GM19239 (cell line): ENCODE results near the gene ZNF625.
"Not testable (repeated sequence)": the region's sequence is repeated elsewhere in the genome, so short reads cannot be mapped to it uniquely, and the experiment has no call there.

Source experiments
- DNase-seq: peaks from one replicate; pipeline ENCODE4 v3.0.0; 2011; ENCODE audit warnings: low spot score; ENCODE audit not compliant: insufficient read length
- FAIRE-seq: peaks from 2 replicates; lab custom pipeline; 2011; peaks lifted over from hg19 to GRCh38; lab: Jason Lieb, UNC

Gene ZNF625

DNA sequence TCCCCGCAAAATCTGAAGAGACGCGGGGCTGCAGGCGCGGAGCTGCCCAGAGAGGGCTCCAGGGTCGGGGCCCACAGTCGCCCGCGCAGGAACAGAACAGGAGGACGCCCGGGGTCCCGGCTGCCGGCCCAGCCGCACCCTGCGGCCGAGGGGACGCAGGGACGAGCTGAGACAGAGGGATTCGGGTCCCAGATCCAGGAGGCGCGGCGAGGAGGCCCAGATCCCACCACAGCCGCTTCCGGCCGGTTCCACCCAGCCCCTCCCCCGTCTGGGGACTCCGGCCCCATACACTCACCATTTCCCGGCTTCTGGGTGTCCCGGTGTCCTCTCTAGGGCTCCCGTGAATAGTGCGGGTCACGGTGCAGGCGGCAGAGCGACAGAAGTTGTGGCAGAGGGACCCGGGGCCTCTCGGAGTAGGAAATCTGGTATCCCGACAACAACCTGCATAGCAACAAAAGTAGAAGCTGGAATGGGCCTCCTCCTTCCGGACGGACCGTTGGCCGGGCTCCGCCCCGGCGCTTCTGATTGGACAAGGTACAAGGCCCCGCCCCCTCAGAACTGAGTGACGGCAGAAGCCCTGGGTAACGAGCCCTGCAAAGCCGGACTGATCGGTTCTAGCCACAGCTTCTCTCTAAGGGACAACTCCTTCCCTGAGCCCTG lies 16.5 kb downstream of the ZNF625 start, which contains the start of gene ZNF20:
ZNF20 (minus strand) TSS at position 466 of the 660 bp plus-strand sequence; CDS start at position 298, 168 bp downstream.
- DNase-seq = peak; percentile 85
- FAIRE-seq = no peak

DNA sequence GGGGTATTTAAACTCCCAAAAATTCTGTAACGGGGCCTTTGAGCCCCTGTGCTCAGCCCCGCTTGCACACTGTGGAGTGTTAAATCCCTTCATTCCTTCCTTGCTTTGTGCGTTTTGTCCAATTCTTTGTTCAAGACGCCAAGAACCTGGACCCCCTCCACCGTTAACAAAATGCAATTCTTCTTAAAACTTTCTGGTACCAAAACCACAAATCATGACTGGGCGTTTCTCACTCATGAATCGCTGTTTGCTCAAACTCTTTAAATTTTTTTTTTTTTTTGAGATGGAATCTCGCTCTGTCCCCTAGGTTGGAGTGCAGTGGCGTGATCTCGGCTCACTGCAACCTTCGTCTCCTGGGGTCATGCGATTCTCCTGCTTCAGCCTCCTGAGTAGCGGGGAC lies 17.3 kb downstream of the ZNF625 start:
- no peak for FAIRE-seq

GRCh38 chr19:12137221-12137940 lies 19.2 kb downstream of the ZNF625 start:
- no peak for DNase-seq
- FAIRE-seq = no peak

More for the DNA sequence above, 17.3 kb downstream of the ZNF625 start:
- no peak for DNase-seq

DNA sequence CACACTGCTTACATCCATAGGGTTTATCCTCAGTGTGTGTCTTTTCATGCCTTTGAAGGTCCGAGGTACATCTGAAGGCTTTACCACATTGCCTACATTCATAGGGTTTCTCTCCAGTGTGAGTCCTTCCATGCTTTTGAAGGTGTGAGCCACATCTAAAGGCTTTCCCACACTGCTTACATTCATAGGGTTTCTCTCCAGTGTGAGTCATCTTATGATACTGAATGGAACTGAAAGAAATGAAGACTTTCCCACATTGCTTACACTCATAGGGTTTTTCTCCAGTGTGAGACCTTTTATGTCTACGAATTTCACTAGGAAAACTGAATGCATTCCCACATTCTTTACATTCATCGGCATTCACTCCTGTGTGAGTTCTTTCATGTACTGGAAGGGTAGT lies 23.5 kb downstream of the ZNF625 start:
- DNase-seq (no peak), FAIRE-seq (no peak)

DNA sequence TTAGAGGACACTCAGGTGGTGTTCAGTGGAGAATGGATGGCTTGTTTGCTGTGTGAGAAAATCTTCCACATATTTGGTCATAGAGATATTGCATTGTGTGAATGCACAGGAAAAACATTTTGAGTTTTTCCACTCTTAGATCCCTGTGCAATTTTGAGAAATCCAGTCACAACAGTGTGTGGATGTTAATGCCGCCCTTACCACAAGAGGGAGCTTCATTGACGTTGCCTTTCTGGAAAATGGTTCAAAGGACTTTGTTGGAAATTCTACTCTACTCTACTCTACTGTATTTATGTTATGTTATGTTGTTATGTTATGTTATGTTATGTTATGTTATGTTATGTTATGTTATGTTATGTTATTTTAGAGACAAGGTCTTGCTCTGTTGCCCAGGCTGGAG lies 29.8 kb downstream of the ZNF625 start:
- DNase-seq (no peak), FAIRE-seq (no peak)

GRCh38 chr19:12117201-12117970 lies 39.1 kb downstream of the ZNF625 start:
- FAIRE-seq (no peak), DNase-seq (no peak)

GRCh38 chr19:12113121-12113520 lies 43.4 kb downstream of the ZNF625 start:
- DNase-seq = no peak
- no peak for FAIRE-seq

GRCh38 chr19:12112701-12113100 lies 43.8 kb downstream of the ZNF625 start:
- no peak for DNase-seq
- no peak for FAIRE-seq

DNA sequence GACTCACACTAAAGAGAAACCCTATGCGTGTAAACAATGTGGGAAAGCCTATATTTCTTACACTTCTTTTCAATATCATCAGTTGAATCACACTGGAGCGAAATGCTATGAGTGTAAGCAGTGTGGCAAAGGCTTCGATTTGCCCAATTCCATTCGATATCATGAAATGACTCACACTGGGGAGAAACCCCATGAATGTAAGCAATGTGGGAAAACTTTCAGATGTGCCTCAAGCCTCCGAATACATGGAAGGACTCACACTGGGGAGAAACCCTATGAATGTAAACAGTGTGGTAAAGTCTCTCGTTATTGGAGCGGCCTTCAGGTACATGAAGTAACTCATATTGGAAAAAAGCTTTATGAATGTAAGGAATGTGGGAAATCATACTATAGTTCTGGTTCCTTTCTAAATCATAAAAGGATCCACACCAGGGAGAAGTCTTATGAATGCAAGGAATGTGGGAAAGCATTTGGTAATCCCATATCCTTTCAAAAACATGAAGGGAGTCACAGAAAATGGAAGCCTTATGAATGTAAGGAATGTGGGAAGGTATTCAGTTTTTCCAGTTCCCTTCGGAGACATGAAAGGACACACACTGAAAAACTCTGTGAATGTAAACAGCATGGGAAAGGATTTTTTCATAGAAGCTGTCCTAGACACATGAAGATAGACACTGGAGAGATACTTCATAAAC lies 44.4 kb downstream of the ZNF625 start:
- FAIRE-seq = no peak

GRCh38 chr19:12111176-12111575 lies 45.4 kb downstream of the ZNF625 start:
- no peak for FAIRE-seq
- no peak for DNase-seq

More for the DNA sequence above, 44.4 kb downstream of the ZNF625 start:
- DNase-seq = no peak

DNA sequence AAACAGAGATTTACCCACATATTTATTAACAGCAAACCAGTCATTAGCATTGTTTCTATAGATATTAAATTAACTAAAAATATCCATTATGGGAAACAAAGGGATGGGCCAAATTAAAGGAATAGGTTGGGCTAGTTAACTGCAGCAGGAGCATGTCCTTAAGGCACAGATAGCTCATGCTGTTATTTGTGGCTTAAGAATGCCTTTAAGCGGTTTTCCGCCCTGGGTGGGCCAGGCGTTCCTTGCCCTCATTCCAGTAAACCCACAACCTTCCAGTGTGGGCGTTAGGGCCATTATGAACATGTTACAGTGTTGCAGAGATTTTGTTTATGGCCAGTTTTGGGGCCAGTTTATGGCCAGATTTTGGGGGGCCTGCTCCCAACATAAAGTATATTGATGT lies 52.6 kb downstream of the ZNF625 start:
- not testable (repeated sequence) for DNase-seq, FAIRE-seq

DNA sequence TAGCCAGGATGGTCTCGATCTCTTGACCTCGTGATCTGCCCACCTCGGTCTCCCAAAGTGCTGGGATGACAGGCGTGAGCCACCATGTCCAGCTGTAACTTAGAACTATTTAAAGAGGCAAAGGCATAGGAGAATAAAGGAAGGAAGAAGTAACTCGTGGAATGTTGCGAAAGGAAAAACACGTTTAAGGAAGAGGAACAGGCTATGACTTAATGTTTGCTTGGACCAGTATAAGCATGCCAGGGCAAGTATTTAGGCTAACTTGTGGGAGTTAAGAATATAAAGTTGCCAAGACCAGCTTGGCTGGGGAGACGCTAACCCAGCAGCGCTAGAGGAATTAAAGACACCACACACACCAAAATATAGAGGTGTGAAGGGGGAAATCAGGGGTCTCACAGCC lies 58.5 kb downstream of the ZNF625 start:
- DNase-seq (no peak), FAIRE-seq (no peak)

DNA sequence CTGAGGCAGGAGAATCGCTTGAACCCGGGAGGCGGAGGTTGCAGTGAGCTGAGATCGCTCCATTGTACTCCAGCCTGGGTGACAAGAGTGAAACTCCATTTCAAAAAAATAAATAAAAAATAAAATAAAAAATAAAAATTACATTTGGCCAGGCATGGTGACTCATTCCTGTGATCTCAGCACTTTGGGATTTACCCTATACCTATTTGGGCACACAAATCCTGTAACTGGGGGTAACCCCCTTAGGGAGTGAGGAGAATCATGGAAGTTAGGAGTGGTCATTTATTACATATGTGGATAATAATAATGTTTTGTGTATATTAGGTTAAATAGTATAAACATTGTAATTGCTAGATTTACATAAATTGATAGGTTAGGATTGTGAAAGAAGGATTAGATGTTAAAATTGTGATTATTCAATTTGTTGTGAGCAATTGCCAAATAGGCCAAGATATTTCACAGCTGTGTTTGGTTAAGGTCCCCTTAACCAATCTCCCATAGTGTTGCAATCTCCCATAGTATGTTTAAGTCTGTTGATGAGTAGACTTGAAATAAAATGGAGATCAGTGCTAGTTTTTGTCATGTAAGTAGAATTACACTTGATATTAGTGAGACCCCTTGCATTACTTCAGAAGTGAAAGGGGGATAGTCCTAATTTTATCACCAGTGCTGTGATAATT lies 61.3 kb downstream of the ZNF625 start:
- FAIRE-seq = no peak
- no peak for DNase-seq
